ENCODE results near the gene ABR. TPM values are rescaled to one million over a fixed set of nuclear protein-coding genes. Genes with fewer than 3 reads are reported as not detected.
"Not testable (repeated sequence)": the region's sequence is repeated elsewhere in the genome, so short reads cannot be mapped to it uniquely, and the experiment has no call there.

The ABR gene
- total RNA-seq, 5 donors from 2014 or later (not counting 1 experiment from before 2014, with no cell fraction given), result 89.4 to 165 (median 125) TPM

- H3K9me3 ChIP-seq; H3K27me3 Mint-ChIP-seq; H3K4me3 ChIP-seq (ENCODE audit: control insufficient read depth in 1 of 2, extremely low read depth in 1 of 2, low read length in 1 of 2); CTCF ChIA-PET; H3K27ac ChIP-seq (ENCODE audit: low read length); H3K9me3 Mint-ChIP-seq; POLR2A ChIA-PET; H3K27me3 ChIP-seq (replicated peaks in 1 of 2; ENCODE audit: control insufficient read depth in 2 of 2, extremely low read depth in 1 of 2, insufficient read depth in 2 of 2, low read length in 1 of 2); DNase-seq: not testable (repeated sequence)
- Histone ChIP-seq H3K36me3 (ENCODE audit: control insufficient read depth in 2 of 2, extremely low read depth in 1 of 2, insufficient read depth in 1 of 2, low read length in 1 of 2) (peaks cover 13 to 37% of the 10 kb centered on the region in 2 donors), H3K4me1 (ENCODE audit: control insufficient read depth in 1 of 2, extremely low read depth in 1 of 2, insufficient read depth in 2 of 2, low read length in 2 of 2) (peaks cover 4 to 27% of the 10 kb centered on the region in 2 experiments)
- peaks cover 12 to 45% (median 37%) of the 10 kb centered on the region in 3 donors for H3K4me1 Mint-ChIP-seq
- peak overlapping the region in 1 of 3 donors; percentile 5 for H3K4me3 Mint-ChIP-seq
- 75% methylated on average over 17 of the region's 19 CpGs for WGBS (ENCODE audit: insufficient coverage)
- peak in 1 of 4 experiments; percentile 25 for ATAC-seq (replicated peaks in 1 of 4)
- peaks cover 29% of the 10 kb centered on the region for H3K36me3 Mint-ChIP-seq
- peak overlapping the region in 1 of 2 donors; percentile 9 for H3K27ac Mint-ChIP-seq
These were observed 81.6 kb downstream of the ABR start for GRCh38 chr17:1097972-1098744.

GRCh38 chr17:1096215-1096614 is 83.6 kb downstream of the ABR start:
- Mint-ChIP-seq H3K4me1 (peaks cover 12 to 41% (median 35%) of the 10 kb centered on the region in 3 donors), H3K4me3 (peak overlapping the region in 1 of 3 donors; percentile 61), H3K27me3 (no peaks in the 10 kb centered on the region), H3K36me3 (peaks cover 30% of the 10 kb centered on the region), H3K27ac (peak overlapping the region; percentile 66 to 69), H3K9me3 (no peaks in the 10 kb centered on the region)
- POLR2A ChIA-PET, result no interaction called here
- Histone ChIP-seq H3K27ac (ENCODE audit: low read length) (no peak overlapping the region), H3K9me3 (no peaks in the 10 kb centered on the region), H3K36me3 (ENCODE audit: control insufficient read depth in 2 of 2, extremely low read depth in 1 of 2, insufficient read depth in 1 of 2, low read length in 1 of 2) (peaks cover 22 to 52% of the 10 kb centered on the region in 2 donors), H3K27me3 (replicated peaks in 1 of 2; ENCODE audit: control insufficient read depth in 2 of 2, extremely low read depth in 1 of 2, insufficient read depth in 2 of 2, low read length in 1 of 2) (no peaks in the 10 kb centered on the region), H3K4me1 (ENCODE audit: control insufficient read depth in 1 of 2, extremely low read depth in 1 of 2, insufficient read depth in 2 of 2, low read length in 2 of 2) (peaks cover 4 to 27% of the 10 kb centered on the region in 2 experiments), H3K4me3 (ENCODE audit: control insufficient read depth in 1 of 2, extremely low read depth in 1 of 2, low read length in 1 of 2) (no peak overlapping the region)
- 51% methylated on average over 5 of the region's 9 CpGs for WGBS (ENCODE audit: insufficient coverage)
- DNase-seq, result no peak
- peak in 3 of 4 experiments; percentile 28 to 58 (median 43) for ATAC-seq (replicated peaks in 1 of 4)
- CTCF ChIA-PET, result no interaction called here

- peaks cover 4 to 27% of the 10 kb centered on the region in 2 experiments for H3K4me1 ChIP-seq (ENCODE audit: control insufficient read depth in 1 of 2, extremely low read depth in 1 of 2, insufficient read depth in 2 of 2, low read length in 2 of 2)
- no peaks in the 10 kb centered on the region for H3K9me3 ChIP-seq
- Mint-ChIP-seq H3K4me1 (peaks cover 12 to 41% (median 35%) of the 10 kb centered on the region in 3 donors), H3K36me3 (peaks cover 29% of the 10 kb centered on the region), H3K27ac (peak overlapping the region in 1 of 2 donors; percentile 66), H3K4me3 (peak overlapping the region in 1 of 3 donors; percentile 61), H3K27me3 (no peaks in the 10 kb centered on the region), H3K9me3 (no peaks in the 10 kb centered on the region)
- H3K4me3 ChIP-seq (ENCODE audit: control insufficient read depth in 1 of 2, extremely low read depth in 1 of 2, low read length in 1 of 2), result no peak overlapping the region
- ATAC-seq (replicated peaks in 1 of 4) (no peak), DNase-seq (no peak)
- 85% methylated on average over 8 of the region's 8 CpGs for WGBS (ENCODE audit: insufficient coverage)
- H3K27ac ChIP-seq (ENCODE audit: low read length), result no peak overlapping the region
- ChIA-PET POLR2A (no interaction called here), CTCF (no interaction called here)
- peaks cover 25 to 56% of the 10 kb centered on the region in 2 donors for H3K36me3 ChIP-seq (ENCODE audit: control insufficient read depth in 2 of 2, extremely low read depth in 1 of 2, insufficient read depth in 1 of 2, low read length in 1 of 2)
- no peaks in the 10 kb centered on the region for H3K27me3 ChIP-seq (replicated peaks in 1 of 2; ENCODE audit: control insufficient read depth in 2 of 2, extremely low read depth in 1 of 2, insufficient read depth in 2 of 2, low read length in 1 of 2)
These were observed 84.0 kb downstream of the ABR start for GRCh38 chr17:1095853-1096173.

- CTCF ChIA-PET, result no interaction called here
- H3K9me3 Mint-ChIP-seq, result no peaks in the 10 kb centered on the region
- peaks cover 21 to 61% of the 10 kb centered on the region in 2 donors for H3K36me3 ChIP-seq (ENCODE audit: control insufficient read depth in 2 of 2, extremely low read depth in 1 of 2, insufficient read depth in 1 of 2, low read length in 1 of 2)
These were observed 84.5 kb downstream of the ABR start for GRCh38 chr17:1095090-1095852.

GRCh38 chr17:1094591-1094990 is 85.2 kb downstream of the ABR start:
- Mint-ChIP-seq H3K27me3 (no peaks in the 10 kb centered on the region), H3K36me3 (peaks cover 38% of the 10 kb centered on the region), H3K4me3 (peak overlapping the region in 1 of 3 donors; percentile 36), H3K9me3 (no peaks in the 10 kb centered on the region), H3K27ac (no peak overlapping the region), H3K4me1 (peaks cover 12 to 41% (median 34%) of the 10 kb centered on the region in 3 donors)
- WGBS (ENCODE audit: insufficient coverage), result 100% methylated on average over 6 of the region's 6 CpGs
- Histone ChIP-seq H3K36me3 (ENCODE audit: control insufficient read depth in 2 of 2, extremely low read depth in 1 of 2, insufficient read depth in 1 of 2, low read length in 1 of 2) (peaks cover 20 to 62% of the 10 kb centered on the region in 2 donors), H3K27ac (ENCODE audit: low read length) (no peak overlapping the region), H3K4me3 (ENCODE audit: control insufficient read depth in 1 of 2, extremely low read depth in 1 of 2, low read length in 1 of 2) (no peak overlapping the region), H3K27me3 (replicated peaks in 1 of 2; ENCODE audit: control insufficient read depth in 2 of 2, extremely low read depth in 1 of 2, insufficient read depth in 2 of 2, low read length in 1 of 2) (no peaks in the 10 kb centered on the region), H3K4me1 (ENCODE audit: control insufficient read depth in 1 of 2, extremely low read depth in 1 of 2, insufficient read depth in 2 of 2, low read length in 2 of 2) (peaks cover 4 to 27% of the 10 kb centered on the region in 2 experiments), H3K9me3 (no peaks in the 10 kb centered on the region)
- ATAC-seq (replicated peaks in 1 of 4), result no peak
- no peak for DNase-seq
- ChIA-PET POLR2A (no interaction called here), CTCF (no interaction called here)

More at GRCh38 chr17:1095090-1095852, 84.5 kb downstream of the ABR start:
- peaks cover 4 to 27% of the 10 kb centered on the region in 2 experiments for H3K4me1 ChIP-seq (ENCODE audit: control insufficient read depth in 1 of 2, extremely low read depth in 1 of 2, insufficient read depth in 2 of 2, low read length in 2 of 2)
- no peak overlapping the region for H3K4me3 ChIP-seq (ENCODE audit: control insufficient read depth in 1 of 2, extremely low read depth in 1 of 2, low read length in 1 of 2)
- H3K9me3 ChIP-seq, result no peaks in the 10 kb centered on the region
- H3K27ac ChIP-seq (ENCODE audit: low read length), result no peak overlapping the region
- no peak for ATAC-seq (replicated peaks in 1 of 4)
- H3K4me3 Mint-ChIP-seq, result peak overlapping the region in 1 of 3 donors; percentile 61
- POLR2A ChIA-PET, result no interaction called here
- WGBS (ENCODE audit: insufficient coverage), result 96% methylated on average over 16 of the region's 31 CpGs
- H3K27ac Mint-ChIP-seq, result no peak overlapping the region
- H3K27me3 ChIP-seq (replicated peaks in 1 of 2; ENCODE audit: control insufficient read depth in 2 of 2, extremely low read depth in 1 of 2, insufficient read depth in 2 of 2, low read length in 1 of 2), result no peaks in the 10 kb centered on the region
- peaks cover 12 to 41% (median 35%) of the 10 kb centered on the region in 3 donors for H3K4me1 Mint-ChIP-seq
- H3K36me3 Mint-ChIP-seq, result peaks cover 33% of the 10 kb centered on the region
- DNase-seq, result peak in 1 of 35 experiments; percentile 23
- no peaks in the 10 kb centered on the region for H3K27me3 Mint-ChIP-seq

- peaks cover 8 to 19% (median 12%) of the 10 kb centered on the region in 3 donors for H3K4me1 Mint-ChIP-seq
- H3K27ac ChIP-seq (ENCODE audit: low read length), result no peak overlapping the region
These were observed 87.9 kb downstream of the ABR start for GRCh38 chr17:1091900-1092299.

More at GRCh38 chr17:1091900-1092299, 87.9 kb downstream of the ABR start:
- peaks cover 2 to 18% of the 10 kb centered on the region in 2 experiments for H3K4me1 ChIP-seq (ENCODE audit: control insufficient read depth in 1 of 2, extremely low read depth in 1 of 2, insufficient read depth in 2 of 2, low read length in 2 of 2)
- ATAC-seq (replicated peaks in 1 of 4) (no peak), DNase-seq (no peak)
- Mint-ChIP-seq H3K9me3 (no peaks in the 10 kb centered on the region), H3K36me3 (peaks cover 24% of the 10 kb centered on the region), H3K27me3 (no peaks in the 10 kb centered on the region), H3K27ac (no peak overlapping the region), H3K4me3 (no peak overlapping the region)
- H3K36me3 ChIP-seq (ENCODE audit: control insufficient read depth in 2 of 2, extremely low read depth in 1 of 2, insufficient read depth in 1 of 2, low read length in 1 of 2), result peaks cover 20 to 67% of the 10 kb centered on the region in 2 donors
- ChIA-PET CTCF (no interaction called here), POLR2A (no interaction called here)
- WGBS (ENCODE audit: insufficient coverage), result 98% methylated on average over 14 of the region's 14 CpGs
- H3K9me3 ChIP-seq, result no peaks in the 10 kb centered on the region
- no peaks in the 10 kb centered on the region for H3K27me3 ChIP-seq (replicated peaks in 1 of 2; ENCODE audit: control insufficient read depth in 2 of 2, extremely low read depth in 1 of 2, insufficient read depth in 2 of 2, low read length in 1 of 2)
- no peak overlapping the region for H3K4me3 ChIP-seq (ENCODE audit: control insufficient read depth in 1 of 2, extremely low read depth in 1 of 2, low read length in 1 of 2)
